Fibroblast of skin of left quadriceps (primary cell): ENCODE data around the gene CCSER2.
"Not testable (repeated sequence)": the region's sequence is repeated elsewhere in the genome, so short reads cannot be mapped to it uniquely, and the experiment has no call there.

Experiments
- DNase-seq, 2 experiments: peaks; one replicate each; pipeline ENCODE4 v3.0.0-alpha.2; 2013; ENCODE audit warnings: low read depth in 2 of 2

The CCSER2 gene

GRCh38 chr10:84314275-84314674 is 14.1 kb upstream of the CCSER2 start:
- DNase-seq = no peak

DNA sequence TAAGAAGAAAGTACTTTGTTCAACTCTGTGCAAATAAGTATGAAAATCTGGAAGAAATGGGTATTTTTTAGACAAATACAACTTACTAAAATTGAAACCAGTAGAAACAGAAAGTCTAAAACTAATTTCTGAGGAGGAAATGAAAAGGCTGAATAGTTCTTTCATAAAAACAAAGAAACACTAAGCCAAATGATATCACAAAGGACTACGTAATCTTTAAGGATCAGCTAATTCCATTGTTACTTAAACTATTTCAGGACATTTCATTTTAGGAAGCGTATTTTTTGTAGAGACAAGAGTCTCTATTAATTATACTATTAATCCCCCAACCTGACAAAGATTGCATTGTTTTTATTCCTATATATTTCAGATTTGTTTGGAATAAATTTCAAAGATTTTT is 11.2 kb upstream of the CCSER2 start:
- DNase-seq = no peak

DNA sequence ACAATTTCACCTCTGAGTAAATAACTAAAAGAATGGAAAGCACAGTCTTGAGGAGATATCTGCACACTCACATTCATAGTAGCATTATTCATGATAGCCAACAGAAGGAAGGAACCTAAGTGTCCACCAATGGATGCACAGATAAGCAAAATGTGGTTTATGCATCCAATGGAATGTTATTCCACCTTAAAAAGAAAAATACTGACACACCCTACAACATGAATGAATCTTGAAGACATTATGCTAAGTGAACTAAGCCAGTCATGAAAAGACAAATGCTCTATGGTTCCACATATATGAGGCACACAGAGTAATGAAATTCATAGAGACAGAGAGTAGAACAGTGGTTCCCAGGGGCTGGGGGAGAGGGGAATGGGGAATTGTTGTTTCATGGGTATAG is 6.5 kb upstream of the CCSER2 start:
- DNase-seq = no peak

DNA sequence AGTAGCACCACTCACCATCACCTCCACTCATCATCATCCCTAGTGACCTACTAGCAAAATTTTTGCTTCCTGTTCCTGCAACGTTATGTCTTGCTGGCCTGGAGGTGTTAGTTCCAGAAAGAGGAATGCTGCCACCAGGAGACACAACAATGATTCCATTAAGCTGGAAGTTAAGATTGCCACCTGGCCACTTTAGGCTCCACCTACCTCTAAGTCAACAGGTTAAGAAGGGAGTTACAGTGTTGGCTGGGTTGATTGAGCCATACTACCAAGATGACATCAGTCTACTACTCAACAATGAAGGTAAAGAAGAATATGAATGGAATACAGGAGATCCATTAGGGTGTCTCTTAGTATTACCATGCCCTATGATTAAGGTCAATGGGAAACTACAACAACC is 4.8 kb upstream of the CCSER2 start:
- not testable (repeated sequence) for DNase-seq

GRCh38 chr10:84326995-84327394 is 1.4 kb upstream of the CCSER2 start:
- not testable (repeated sequence) for DNase-seq

GRCh38 chr10:84329196-84329611 is 815 bp downstream of the CCSER2 start:
- no peak for DNase-seq

DNA sequence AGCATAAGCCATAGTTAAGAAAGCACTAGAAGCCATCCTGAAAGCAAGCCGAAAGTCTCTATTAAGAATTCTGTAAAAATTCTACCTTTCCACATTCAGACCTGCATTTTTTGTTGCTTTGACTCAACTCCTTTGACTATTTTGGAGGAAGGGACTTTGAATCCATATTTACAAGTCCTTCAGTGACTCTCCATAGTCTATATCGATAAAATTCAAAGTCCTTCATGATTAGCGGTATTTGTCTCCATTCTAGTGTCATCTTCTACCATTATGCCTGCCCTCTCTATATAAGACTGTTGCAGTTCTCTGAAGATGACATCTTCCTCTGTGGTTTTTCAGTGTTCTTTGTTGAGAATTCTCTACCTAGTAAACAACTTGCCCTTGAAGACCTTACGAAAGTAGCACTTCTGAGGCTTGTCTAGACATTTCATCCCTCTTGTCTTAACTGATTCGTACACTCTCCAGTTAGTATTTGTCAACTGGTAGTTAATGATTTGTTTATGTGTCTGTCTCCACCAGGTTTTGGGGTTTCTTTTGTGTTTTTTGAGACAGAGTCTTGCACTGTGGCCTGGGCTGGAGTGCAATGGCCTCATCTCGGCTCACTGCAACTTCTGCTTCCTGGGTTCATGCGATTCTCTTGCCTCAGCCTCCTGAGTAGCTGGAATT is 1.7 kb downstream of the CCSER2 start:
- DNase-seq = no peak

- DNase-seq = no peak
Measured at GRCh38 chr10:84331091-84331490, 2.7 kb downstream of the CCSER2 start.

DNA sequence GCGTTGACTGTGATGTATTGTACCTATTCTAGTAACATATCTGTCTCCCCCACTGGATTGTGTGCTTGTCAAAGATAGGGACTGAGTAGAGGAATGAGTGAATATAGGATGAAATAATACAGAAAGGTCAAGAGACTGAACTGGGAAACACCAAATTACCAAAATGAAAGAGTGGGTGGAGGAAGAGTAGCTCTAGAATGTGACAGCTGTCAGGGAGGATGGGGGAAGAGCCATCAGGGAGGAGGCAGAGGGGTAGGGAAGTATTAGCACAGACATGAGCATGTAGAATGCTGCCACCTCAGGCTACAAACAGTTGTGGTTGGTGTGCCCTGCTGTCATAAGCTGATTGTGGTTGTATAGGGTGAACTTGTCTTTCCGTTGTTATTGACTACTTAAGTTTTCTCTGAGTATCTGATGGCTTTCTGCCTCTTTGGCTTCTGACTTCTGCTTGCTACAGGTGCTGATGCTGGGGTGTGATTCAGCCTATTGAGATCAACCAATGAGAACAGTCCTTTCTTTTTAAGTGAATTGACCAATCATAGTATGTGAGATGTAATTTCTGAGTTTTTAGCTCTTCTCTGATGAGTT is 5.6 kb downstream of the CCSER2 start:
- DNase-seq = no peak

DNA sequence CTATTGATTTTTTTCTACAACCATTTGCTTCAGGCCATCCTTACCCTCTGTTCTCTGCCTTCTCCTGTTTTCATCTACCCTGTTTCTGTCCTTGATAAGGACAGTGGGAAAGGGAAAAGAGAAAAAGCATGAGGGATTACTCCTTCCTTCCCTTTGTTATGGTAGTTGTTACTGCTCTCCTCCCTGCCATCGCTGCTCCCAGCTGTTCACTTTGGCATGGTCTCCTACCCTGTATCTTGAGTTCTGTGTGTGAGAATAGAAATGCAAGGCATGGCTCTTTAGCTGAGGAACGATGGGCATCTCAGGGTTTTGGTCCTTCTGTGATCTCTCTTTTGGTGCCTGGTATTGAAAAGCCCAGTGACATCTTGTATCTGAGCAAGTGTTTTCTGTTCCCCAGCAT is 6.4 kb downstream of the CCSER2 start:
- no peak for DNase-seq

DNA sequence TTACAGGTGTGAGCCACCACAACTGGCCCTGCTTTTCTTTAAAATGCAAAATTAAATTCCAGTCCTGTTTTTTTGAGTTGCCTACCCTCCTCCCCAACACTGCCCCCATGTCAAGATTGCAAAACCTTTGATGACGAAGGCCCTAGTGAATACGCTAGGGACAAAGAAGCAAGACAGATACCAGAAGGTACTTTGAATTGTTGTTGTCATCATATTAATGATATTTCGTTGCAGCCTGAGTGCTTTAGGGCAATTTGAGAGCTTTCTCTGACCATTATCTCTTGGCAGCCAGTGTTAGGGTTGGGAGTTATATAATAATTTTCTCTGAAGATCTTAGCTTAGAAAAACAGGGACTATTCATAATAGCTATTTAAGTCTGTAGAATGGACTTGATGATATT is 7.1 kb downstream of the CCSER2 start:
- no peak for DNase-seq

GRCh38 chr10:84336406-84337090 is 8.2 kb downstream of the CCSER2 start:
- no peak for DNase-seq

DNA sequence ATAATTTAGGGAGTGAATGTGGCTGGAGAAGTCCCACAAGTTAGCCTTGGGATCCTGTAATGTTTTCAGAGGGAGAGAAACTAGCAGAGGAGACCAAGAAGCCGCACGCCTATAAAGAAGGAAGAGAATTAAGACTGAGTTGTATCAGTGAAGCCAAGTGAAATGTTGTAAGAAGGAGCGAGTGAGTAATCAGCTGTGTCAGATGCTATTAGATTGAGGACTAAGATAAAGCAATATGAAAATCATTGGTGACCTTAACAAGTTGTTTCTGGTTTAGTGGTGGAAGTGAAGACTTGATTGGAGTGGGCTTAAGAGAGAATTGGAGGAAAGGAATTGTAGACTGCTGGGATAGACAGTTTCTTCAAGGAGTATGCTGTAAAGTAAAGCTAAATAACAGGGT is 8.8 kb downstream of the CCSER2 start:
- DNase-seq = no peak

GRCh38 chr10:84339025-84339424 is 10.6 kb downstream of the CCSER2 start:
- DNase-seq = no peak

DNA sequence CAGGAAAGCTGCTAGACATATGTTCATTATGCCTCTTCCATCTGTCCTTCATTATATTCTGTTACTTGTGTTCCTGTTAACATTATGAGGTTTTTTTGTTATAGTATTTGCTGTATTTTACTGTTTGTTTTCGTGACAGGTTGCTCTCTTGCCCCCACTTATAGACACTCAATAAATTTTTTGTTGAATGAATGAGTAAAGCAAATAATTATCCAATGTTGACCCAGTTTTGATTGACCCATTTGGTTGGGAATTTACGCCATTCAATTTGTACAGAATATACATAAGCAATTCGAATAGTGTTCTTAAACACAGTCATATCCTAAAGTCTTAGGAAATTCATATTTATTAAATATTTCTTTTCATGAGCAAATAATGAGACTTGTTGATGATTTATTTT is 11.8 kb downstream of the CCSER2 start:
- DNase-seq = no peak

DNA sequence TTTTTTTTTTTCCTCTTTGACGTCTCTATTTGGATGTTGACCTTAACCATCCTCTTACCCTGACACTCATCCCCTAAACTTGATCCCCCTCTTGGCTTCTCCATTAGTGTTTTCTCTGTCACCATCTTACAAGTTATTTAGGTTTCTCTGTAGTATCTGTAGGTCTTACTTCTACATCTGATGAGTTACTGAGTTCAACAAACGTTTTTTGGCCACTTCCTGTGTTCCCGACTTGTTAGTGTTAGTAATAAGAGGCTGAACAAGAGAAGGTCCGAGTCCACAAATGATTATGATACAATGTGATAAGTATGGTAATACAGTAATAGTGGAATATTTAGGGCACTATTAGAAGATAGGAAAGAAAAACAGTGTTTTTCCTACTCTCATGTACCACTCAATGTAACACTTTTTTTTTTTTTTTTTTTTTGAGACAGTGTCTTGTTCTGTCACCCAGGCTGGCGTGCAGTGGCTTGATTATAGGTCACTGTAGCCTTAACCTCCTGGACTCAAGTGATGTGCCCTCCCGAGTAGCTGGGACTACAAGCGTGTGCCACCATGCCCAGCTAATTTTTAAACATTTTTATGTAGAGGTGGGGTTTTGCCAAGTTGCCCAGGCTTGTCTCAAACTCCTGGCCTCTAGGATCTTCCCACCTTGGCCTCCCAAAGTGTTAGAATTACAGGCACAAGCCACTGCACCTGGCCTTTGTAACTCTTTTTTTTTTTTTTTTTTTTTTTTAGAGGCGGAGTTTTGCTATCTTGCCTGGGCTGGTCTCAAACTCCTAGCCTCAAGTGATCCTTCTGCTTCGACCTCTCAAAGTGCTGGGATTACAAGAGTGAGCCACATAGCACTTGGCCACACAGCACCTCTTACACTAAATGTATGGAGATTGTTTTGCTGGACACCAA is 12.5 kb downstream of the CCSER2 start:
- DNase-seq = no peak

GRCh38 chr10:84341538-84341856 is 13.1 kb downstream of the CCSER2 start:
- DNase-seq = no peak

GRCh38 chr10:84341983-84342382 is 13.6 kb downstream of the CCSER2 start:
- DNase-seq = no peak

GRCh38 chr10:84342584-84342983 is 14.2 kb downstream of the CCSER2 start:
- no peak for DNase-seq

GRCh38 chr10:84343831-84344230 is 15.4 kb downstream of the CCSER2 start:
- no peak for DNase-seq

DNA sequence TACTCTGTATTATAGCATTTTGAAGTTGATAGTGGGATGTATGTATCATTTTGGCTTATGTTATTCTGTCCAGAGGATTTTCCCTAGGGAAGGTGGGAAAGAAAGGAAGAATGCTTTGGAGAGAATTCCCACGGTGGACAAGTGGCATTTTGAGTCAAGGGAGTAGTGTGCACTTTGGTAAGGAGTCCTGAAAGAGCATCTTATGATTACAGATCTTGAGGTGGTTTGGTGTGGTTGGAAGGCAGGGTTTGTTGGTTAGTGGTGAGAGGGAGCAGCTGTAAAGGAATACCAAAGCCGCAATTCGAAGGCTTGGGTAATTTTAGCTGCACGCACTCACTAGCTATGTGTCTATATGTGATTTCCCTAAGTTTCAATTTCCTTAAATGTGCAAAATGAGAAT is 16.1 kb downstream of the CCSER2 start:
- no peak for DNase-seq

- DNase-seq = not testable (repeated sequence)
Measured at GRCh38 chr10:84347575-84348002, 19.2 kb downstream of the CCSER2 start.
